ENCODE data around the gene RPLP1. TPM values are rescaled to one million over a fixed set of nuclear protein-coding genes. Genes with fewer than 3 reads are reported as not detected.

The RPLP1 gene
- 2,240 TPM for polyA plus RNA-seq (2013, experiment 1 of 2)
- 2,307 TPM for polyA plus RNA-seq (2013, experiment 2 of 2)

DNA sequence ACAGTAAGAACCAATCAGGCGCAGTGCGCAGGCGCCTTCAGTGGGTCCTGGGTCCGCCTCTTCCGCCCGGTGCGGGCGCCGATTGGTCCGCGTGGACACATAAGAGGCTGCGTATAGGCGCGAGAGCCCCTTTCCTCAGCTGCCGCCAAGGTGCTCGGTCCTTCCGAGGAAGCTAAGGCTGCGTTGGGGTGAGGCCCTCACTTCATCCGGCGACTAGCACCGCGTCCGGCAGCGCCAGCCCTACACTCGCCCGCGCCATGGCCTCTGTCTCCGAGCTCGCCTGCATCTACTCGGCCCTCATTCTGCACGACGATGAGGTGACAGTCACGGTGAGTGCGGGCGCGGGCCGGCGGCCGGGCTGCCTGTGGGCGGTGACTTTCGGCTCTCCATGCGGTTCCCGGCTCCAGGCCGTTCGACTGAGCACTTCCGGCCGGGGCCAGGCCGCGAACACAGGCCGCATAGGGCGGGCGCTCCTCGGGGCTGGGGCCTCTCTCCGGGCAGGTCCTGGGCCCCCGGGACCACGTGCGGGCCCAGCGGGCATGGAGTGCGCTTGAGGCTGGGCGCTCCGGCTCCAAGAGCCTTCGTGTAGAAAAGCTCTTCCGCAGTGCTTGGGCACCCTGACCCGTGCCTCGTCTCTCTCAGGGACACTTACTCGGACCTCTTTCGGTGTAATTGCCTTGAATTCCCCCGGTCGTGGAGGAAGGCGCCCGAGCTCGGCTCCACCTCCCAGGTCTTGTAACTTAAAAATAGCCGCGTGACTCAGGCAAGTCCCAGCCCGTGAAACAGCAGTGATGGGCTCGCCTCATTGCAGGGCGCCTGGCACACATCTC, at the start of gene RPLP1:
Gene RPLP1, plus strand, starts transcription at position 127 of the 830 bp plus-strand sequence. Its CDS starts 131 bp downstream, at position 258.
- H3K27me3 ChIP-seq (ENCODE audit: insufficient read depth, low read length), result no peaks in the 10 kb centered on the region
- peaks cover 52% of the 10 kb centered on the region for H3K36me3 ChIP-seq (ENCODE audit: insufficient read depth, low read length)
- peaks cover 4% of the 10 kb centered on the region; the same call in 1 of the 2 replicates for H3K4me1 ChIP-seq (ENCODE audit: insufficient read depth, low read length)
- peak within 1 kb of the TSS; percentile 93 for H3K4me3 ChIP-seq (ENCODE audit: low read length)
- peak within 1 kb of the TSS; percentile 97 for H3K9ac ChIP-seq (ENCODE audit: low read depth, low read length)
- H3K9me3 ChIP-seq (ENCODE audit: insufficient read depth, low read depth, low read length), result no peaks in the 10 kb centered on the region
- H3K27ac ChIP-seq (ENCODE audit: low read depth, low read length), result peak within 1 kb of the TSS; percentile 77
- WGBS, result under 1% methylated on average over 77 of the region's 77 CpGs

DNA sequence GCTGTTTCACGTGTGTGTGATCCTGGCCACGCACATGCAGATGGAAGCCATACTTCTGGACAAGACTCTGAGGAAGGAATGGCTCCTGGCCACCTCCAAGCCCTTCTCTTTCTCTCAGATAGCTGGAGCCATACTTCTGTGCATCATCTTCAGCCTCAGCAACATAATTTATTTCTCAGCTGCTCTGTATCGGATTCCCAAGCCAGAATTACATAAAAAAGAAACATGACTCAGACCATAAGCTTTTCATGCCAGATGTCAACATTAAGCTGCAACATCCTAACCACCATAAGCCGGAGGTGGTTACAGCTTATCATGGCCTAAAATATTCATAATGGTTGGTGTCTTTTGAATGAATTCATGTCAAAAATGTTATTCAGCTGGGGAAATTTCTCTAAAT, 49.0 kb upstream of the RPLP1 start:
- H3K9me3 ChIP-seq (ENCODE audit: insufficient read depth, low read depth, low read length), result no peaks in the 10 kb centered on the region
- WGBS, result 93% methylated on average over 4 of the region's 4 CpGs
- H3K27ac ChIP-seq (ENCODE audit: low read depth, low read length), result no peak overlapping the region
- H3K4me1 ChIP-seq (ENCODE audit: insufficient read depth, low read length), result no peaks in the 10 kb centered on the region
- H3K36me3 ChIP-seq (ENCODE audit: insufficient read depth, low read length), result no peaks in the 10 kb centered on the region
- no peak overlapping the region for H3K9ac ChIP-seq (ENCODE audit: low read depth, low read length)
- H3K27me3 ChIP-seq (ENCODE audit: insufficient read depth, low read length), result no peaks in the 10 kb centered on the region
- H3K4me3 ChIP-seq (ENCODE audit: low read length), result no peak overlapping the region

DNA sequence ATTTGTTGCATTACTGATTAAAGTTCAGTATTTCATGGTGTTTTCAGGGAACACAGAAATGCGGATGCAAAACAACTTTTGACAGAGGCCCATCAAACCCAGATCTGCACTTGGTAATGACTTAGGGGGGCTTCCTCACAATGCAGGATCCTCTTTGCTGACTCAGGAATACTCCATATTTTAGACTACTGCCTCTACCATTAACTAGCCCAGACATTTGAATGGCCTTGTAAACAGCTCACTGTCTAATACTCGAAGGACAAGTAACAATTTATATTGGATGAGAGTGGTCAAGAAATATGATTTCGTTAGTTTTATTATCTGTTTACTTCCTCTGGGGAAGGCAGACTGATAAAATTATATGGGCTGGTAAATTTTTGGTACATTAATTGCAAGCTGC, 47.5 kb upstream of the RPLP1 start:
- no peaks in the 10 kb centered on the region for H3K27me3 ChIP-seq (ENCODE audit: insufficient read depth, low read length)
- H3K27ac ChIP-seq (ENCODE audit: low read depth, low read length), result no peak overlapping the region
- H3K4me1 ChIP-seq (ENCODE audit: insufficient read depth, low read length), result no peaks in the 10 kb centered on the region
- no peak overlapping the region for H3K4me3 ChIP-seq (ENCODE audit: low read length)
- H3K9me3 ChIP-seq (ENCODE audit: insufficient read depth, low read depth, low read length), result no peaks in the 10 kb centered on the region
- no peak overlapping the region for H3K9ac ChIP-seq (ENCODE audit: low read depth, low read length)
- H3K36me3 ChIP-seq (ENCODE audit: insufficient read depth, low read length), result no peaks in the 10 kb centered on the region
- WGBS, result 64% methylated on average over 3 of the region's 3 CpGs

DNA sequence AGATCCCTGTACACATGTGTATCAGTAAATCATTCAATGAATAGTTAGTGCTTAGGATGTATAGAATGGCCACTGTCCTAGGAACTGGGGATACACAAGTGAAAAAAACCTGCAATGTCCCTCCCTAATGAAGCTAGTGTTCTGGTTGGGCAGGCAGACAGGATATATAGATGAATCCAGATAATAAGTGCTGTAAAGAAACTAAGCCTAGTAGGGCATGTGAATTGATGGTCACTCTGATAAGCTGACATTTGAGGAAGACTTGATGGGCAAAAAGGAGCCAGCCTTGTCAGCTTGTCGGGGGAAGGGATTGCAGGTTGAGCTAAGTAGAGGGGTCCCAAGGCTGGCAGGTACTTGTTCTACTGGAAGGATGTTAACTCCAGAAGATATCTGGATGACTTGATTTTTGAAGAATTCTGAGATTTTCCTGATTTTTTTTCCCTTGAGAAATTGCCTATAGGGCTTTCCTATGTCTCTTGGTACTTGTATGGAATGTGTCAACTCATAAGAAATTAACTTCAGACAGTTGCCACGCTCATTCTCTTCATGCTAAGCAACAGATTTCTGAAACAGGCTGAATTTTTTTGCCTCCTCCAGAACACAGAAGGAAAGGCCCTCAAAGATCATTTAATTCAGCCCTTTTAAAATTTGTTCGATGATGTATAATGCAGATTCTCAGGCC, 44.8 kb upstream of the RPLP1 start:
- 96% methylated on average over 3 of the region's 3 CpGs for WGBS
- no peaks in the 10 kb centered on the region for H3K36me3 ChIP-seq (ENCODE audit: insufficient read depth, low read length)
- H3K27me3 ChIP-seq (ENCODE audit: insufficient read depth, low read length), result no peaks in the 10 kb centered on the region
- no peaks in the 10 kb centered on the region for H3K4me1 ChIP-seq (ENCODE audit: insufficient read depth, low read length)
- H3K4me3 ChIP-seq (ENCODE audit: low read length), result no peak overlapping the region
- H3K9me3 ChIP-seq (ENCODE audit: insufficient read depth, low read depth, low read length), result no peaks in the 10 kb centered on the region
- H3K27ac ChIP-seq (ENCODE audit: low read depth, low read length), result no peak overlapping the region
- no peak overlapping the region for H3K9ac ChIP-seq (ENCODE audit: low read depth, low read length)

DNA sequence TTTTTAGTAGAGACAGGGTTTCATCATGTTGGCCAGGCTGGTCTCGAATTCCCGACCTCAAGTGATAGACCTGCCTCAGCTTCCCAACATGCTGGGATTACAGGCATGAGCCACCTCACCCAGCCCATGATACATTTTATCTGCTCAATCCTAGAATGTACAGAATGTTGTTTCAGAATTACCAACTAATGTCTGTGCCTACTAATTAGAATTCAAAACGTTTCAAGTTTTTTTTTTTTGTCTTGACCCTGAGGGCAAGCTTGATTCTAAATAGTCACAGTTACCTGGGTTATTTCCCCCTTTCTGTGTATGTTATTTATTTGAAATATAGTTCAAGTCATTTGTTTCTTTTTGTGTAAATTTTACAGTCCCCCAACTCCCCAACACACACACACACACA, 43.8 kb upstream of the RPLP1 start:
- no peaks in the 10 kb centered on the region for H3K36me3 ChIP-seq (ENCODE audit: insufficient read depth, low read length)
- H3K4me3 ChIP-seq (ENCODE audit: low read length), result no peak overlapping the region
- 0 out of 2 replicates have a peak, but pooled peaks cover 2% of the 10 kb centered on the region for H3K27me3 ChIP-seq (ENCODE audit: insufficient read depth, low read length)
- H3K27ac ChIP-seq (ENCODE audit: low read depth, low read length), result no peak overlapping the region
- 88% methylated on average over 3 of the region's 3 CpGs for WGBS
- H3K4me1 ChIP-seq (ENCODE audit: insufficient read depth, low read length), result no peaks in the 10 kb centered on the region
- no peak overlapping the region for H3K9ac ChIP-seq (ENCODE audit: low read depth, low read length)
- no peaks in the 10 kb centered on the region for H3K9me3 ChIP-seq (ENCODE audit: insufficient read depth, low read depth, low read length)

DNA sequence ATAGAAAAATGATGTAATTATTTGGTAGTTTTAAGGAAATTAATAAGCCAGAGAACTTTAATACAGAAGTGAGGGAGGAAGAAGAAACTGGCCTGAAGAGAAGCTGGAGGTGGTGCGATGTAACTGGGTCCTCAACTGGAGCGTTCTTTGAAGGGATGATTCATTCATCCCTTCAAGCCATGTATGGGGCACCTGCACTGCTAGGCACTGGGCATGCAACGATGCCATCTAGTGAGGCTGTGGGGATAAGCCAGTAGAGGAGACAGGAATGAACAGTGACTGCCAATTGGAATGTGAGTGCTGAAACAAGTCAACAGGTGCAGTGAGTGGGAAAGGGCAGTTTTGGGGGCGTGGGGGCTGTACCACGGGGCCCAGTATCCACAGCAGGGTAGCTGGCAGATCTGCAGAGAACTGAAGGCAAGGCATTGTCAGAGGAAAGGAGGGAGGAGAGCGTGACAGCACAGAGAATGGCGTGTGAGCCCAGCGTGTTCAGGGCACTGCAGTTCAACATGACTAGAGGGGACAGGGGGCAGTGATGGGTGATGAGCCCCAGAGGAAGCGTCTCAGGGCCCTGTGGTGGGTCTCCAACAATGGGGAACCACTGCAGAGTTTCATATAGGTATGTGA, 42.3 kb upstream of the RPLP1 start:
- 67% methylated on average over 9 of the region's 9 CpGs for WGBS
- H3K27ac ChIP-seq (ENCODE audit: low read depth, low read length), result no peak overlapping the region

DNA sequence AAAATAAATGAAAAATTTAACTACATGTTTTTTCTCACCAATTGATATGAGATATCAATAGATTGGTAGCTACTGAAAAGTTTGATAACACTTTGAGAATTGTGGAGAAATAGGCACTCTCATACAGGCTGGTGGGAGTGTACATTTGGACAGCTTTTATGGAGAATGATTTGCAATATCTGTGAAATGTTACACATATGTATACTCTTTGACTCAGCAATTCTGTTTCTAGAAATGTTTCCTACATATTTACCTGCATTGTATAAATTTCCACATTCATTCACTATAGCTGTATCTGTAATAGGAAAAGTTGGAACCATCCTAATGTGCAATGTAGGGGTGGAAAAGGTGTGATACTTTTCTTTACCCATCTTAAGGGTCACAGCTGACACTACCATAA, 40.3 kb upstream of the RPLP1 start:
- Histone ChIP-seq H3K9me3 (ENCODE audit: insufficient read depth, low read depth, low read length) (no peaks in the 10 kb centered on the region), H3K9ac (ENCODE audit: low read depth, low read length) (no peak overlapping the region), H3K4me3 (ENCODE audit: low read length) (no peak overlapping the region), H3K27me3 (ENCODE audit: insufficient read depth, low read length) (0 out of 2 replicates have a peak, but pooled peaks cover 2% of the 10 kb centered on the region), H3K27ac (ENCODE audit: low read depth, low read length) (no peak overlapping the region), H3K36me3 (ENCODE audit: insufficient read depth, low read length) (peaks cover 14% of the 10 kb centered on the region), H3K4me1 (ENCODE audit: insufficient read depth, low read length) (peaks cover 9% of the 10 kb centered on the region)

More for the DNA sequence above, 42.3 kb upstream of the RPLP1 start:
- Histone ChIP-seq H3K4me1 (ENCODE audit: insufficient read depth, low read length) (peaks cover 2% of the 10 kb centered on the region; the same call in 1 of the 2 replicates), H3K9ac (ENCODE audit: low read depth, low read length) (no peak overlapping the region), H3K27me3 (ENCODE audit: insufficient read depth, low read length) (0 out of 2 replicates have a peak, but pooled peaks cover 2% of the 10 kb centered on the region), H3K9me3 (ENCODE audit: insufficient read depth, low read depth, low read length) (no peaks in the 10 kb centered on the region), H3K36me3 (ENCODE audit: insufficient read depth, low read length) (no peaks in the 10 kb centered on the region), H3K4me3 (ENCODE audit: low read length) (no peak overlapping the region)

DNA sequence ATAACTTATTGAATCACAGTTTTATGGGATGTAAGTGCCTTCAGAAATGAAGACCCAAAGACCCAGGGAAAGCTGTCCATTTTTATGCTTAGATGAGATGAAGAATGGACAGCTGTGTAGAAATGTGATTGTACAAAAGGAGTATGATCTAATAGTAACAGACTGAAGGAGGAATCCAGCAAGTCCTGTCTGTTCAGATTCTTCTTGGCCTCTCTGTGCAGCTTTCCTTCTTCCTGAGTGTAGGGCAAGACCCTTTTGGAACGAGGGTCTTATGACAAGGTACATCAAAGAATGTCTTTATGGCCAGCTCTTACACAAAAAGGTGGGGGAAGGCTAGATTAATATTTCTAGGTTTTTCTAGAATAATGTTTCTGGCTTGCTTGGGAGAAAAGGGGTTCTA, 39.9 kb upstream of the RPLP1 start:
- H3K9me3 ChIP-seq (ENCODE audit: insufficient read depth, low read depth, low read length), result no peaks in the 10 kb centered on the region
- H3K36me3 ChIP-seq (ENCODE audit: insufficient read depth, low read length), result peaks cover 18% of the 10 kb centered on the region
- WGBS, result 100% methylated on average over 1 of the region's 1 CpG

DNA sequence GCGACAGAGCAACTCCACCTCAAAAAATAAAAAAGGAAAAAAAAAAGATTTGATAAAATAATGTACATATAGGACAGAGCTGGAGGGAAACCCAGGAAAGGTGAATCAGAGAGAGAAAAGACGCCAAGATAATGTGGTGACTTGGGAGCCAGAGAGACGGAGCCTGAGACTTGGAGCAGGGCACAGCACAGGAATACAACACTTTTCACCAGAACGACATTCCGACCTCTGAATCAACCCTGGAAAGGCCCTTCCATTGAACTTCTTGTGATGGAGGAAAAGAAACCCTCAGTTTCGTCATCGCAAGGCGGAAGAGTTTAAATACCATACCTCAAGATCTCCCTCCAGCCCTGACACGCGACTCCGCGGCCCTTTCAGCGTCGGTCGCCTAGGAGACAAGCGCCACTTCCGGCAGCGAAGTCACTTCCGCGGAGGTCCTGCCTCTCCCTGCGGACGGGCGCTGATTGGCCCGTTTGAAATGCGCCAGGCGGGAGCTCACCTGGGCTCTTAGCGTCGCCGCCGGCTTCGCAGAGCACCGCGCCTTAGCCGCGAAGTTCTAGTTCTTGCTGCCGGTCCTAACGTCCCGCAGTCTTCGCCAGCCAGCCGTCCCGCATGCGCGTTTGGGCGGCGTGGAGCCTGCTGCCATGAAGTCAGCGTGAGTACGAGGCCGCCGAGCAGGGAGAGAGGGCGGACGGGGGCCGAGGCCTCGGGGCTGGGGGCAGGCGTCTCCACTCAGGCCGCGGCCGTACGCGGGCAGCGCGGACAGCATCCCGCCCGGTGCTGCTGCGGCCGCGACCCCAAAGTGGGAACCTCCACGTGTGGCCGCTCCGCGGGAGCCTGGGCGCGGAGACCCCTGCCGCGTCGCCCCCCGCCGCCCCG, 38.6 kb upstream of the RPLP1 start, which contains the start of gene KIF23:
Gene KIF23, plus strand, starts transcription at position 528 of the 879 bp plus-strand sequence. Its CDS starts 117 bp downstream, at position 645.
- 0 out of 2 replicates have a peak, but pooled peaks cover 2% of the 10 kb centered on the region for H3K27me3 ChIP-seq (ENCODE audit: insufficient read depth, low read length)
- H3K9ac ChIP-seq (ENCODE audit: low read depth, low read length), result peak within 1 kb of the TSS; percentile 79
- peak within 1 kb of the TSS; percentile 92 for H3K27ac ChIP-seq (ENCODE audit: low read depth, low read length)
- H3K4me3 ChIP-seq (ENCODE audit: low read length), result peak within 1 kb of the TSS; percentile 83
- peaks cover 31% of the 10 kb centered on the region for H3K36me3 ChIP-seq (ENCODE audit: insufficient read depth, low read length)
- under 1% methylated on average over 77 of the region's 78 CpGs for WGBS
- H3K9me3 ChIP-seq (ENCODE audit: insufficient read depth, low read depth, low read length), result no peaks in the 10 kb centered on the region
- H3K4me1 ChIP-seq (ENCODE audit: insufficient read depth, low read length), result peaks cover 9% of the 10 kb centered on the region

More for the DNA sequence above, 39.9 kb upstream of the RPLP1 start:
- Histone ChIP-seq H3K4me1 (ENCODE audit: insufficient read depth, low read length) (peaks cover 9% of the 10 kb centered on the region), H3K27me3 (ENCODE audit: insufficient read depth, low read length) (0 out of 2 replicates have a peak, but pooled peaks cover 2% of the 10 kb centered on the region), H3K4me3 (ENCODE audit: low read length) (no peak overlapping the region), H3K27ac (ENCODE audit: low read depth, low read length) (no peak overlapping the region), H3K9ac (ENCODE audit: low read depth, low read length) (no peak overlapping the region)

DNA sequence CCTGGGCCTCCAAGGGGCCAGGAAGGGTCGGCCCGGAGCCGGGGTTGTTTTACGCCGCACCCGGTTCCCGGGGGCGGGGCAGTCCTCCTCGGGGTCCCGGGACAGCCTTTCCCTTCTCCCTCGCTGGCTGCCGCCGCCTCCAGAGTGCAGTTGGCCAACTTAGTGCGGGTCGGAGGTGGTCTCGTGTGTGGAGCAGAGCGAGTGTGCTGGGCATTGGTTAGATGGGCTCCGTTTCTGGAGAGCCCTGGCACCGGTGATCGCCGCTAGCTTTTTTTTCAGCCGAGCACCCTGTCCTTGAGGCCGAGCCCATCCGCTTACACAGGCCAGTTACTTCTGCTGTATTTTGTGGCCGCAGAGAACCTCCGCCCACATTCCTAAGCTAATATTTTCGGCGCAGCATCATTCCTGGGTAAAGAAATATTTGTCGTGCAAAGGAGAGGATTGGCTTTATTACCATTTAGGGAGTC, 37.9 kb upstream of the RPLP1 start:
- under 1% methylated on average over 29 of the region's 29 CpGs for WGBS
- H3K9me3 ChIP-seq (ENCODE audit: insufficient read depth, low read depth, low read length), result no peaks in the 10 kb centered on the region
- peak overlapping the region; percentile 79 for H3K9ac ChIP-seq (ENCODE audit: low read depth, low read length)
- peak overlapping the region; percentile 83 for H3K4me3 ChIP-seq (ENCODE audit: low read length)
- H3K27ac ChIP-seq (ENCODE audit: low read depth, low read length), result peak overlapping the region; percentile 92; the same call in 1 of the 2 replicates
- peaks cover 38% of the 10 kb centered on the region for H3K36me3 ChIP-seq (ENCODE audit: insufficient read depth, low read length)
- H3K4me1 ChIP-seq (ENCODE audit: insufficient read depth, low read length), result peaks cover 9% of the 10 kb centered on the region
- 0 out of 2 replicates have a peak, but pooled peaks cover 2% of the 10 kb centered on the region for H3K27me3 ChIP-seq (ENCODE audit: insufficient read depth, low read length)

Data from HUES64 (cell line).